GM19455 (cell line): ENCODE results near the gene CFAP119.

Source experiments
- ATAC-seq: cut with Tn5 transposase; IDR thresholded peaks from one replicate; pipeline ENCODE4 v1.9.1; 2021; ENCODE audit not compliant: unreplicated experiment

CFAP119 gene

GRCh38 chr16:30715750-30716445, 46.0 kb downstream of the CFAP119 start:
- ATAC-seq = no peak

- no peak for ATAC-seq
Measured at GRCh38 chr16:30711712-30712111, 50.1 kb downstream of the CFAP119 start.

- no peak for ATAC-seq
Measured at GRCh38 chr16:30710971-30711370, 50.9 kb downstream of the CFAP119 start.
